HEK293 (cell line): Measurements from ENCODE around the gene SDCBP2.

Experiments
- CTCF ChIA-PET: fragments of 350-600 bp; formaldehyde crosslinking; extraction: SDS; loops from one replicate; lab custom pipeline; 2021; ENCODE audit warnings: antibody characterized with exemption; lab: Yijun Ruan, JAX
- POLR2A ChIA-PET: fragments of 300-600 bp; formaldehyde crosslinking; extraction: SDS; loops from one replicate; lab custom pipeline; 2020; ENCODE audit warnings: antibody characterized with exemption, inconsistent platforms; lab: Yijun Ruan, JAX
- H3K27ac ChIP-seq: fragments of 200-500 bp; sonication (Bioruptor generic); 2 replicates; pipeline ENCODE4 v1.5.1; 2014; ENCODE audit warnings: low read depth, low read length, control low read depth, inconsistent platforms; ENCODE audit errors: extremely low read depth
- H3K36me3 ChIP-seq, 2 experiments: fragments of 200-500 bp in 1 of 2; sonication (Bioruptor generic) in 1 of 2; 1 replicate in 1 of 2; 2 replicates in 1 of 2; pipeline ENCODE4 v1.5.1; 2014 to 2017; ENCODE audit warnings: inconsistent platforms in 2 of 2, low read length in 2 of 2; ENCODE audit not compliant: control insufficient read depth in 2 of 2, insufficient read depth in 1 of 2
- H3K4me1 ChIP-seq: fragments of 200-500 bp; sonication (Bioruptor generic); 2 replicates; pipeline ENCODE4 v1.5.1; 2014; ENCODE audit warnings: mild to moderate bottlenecking, low read length, inconsistent platforms; ENCODE audit not compliant: control insufficient read depth, insufficient read depth
- H3K4me3 ChIP-seq: 2 replicates; pipeline ENCODE4 v1.5.1; 2011; ENCODE audit warnings: low read depth, mild to moderate bottlenecking, control low read depth, low read length, moderate library complexity
- H3K9me3 ChIP-seq: fragments of 200-500 bp; sonication (Bioruptor generic); 2 replicates; pipeline ENCODE4 v1.5.1; 2014; ENCODE audit warnings: low read depth, low read length, inconsistent platforms; ENCODE audit not compliant: control insufficient read depth, insufficient read depth
- ELK4 ChIP-seq: IDR thresholded peaks from 2 replicates; pipeline ENCODE4 v1.6.1; 2011; ENCODE audit warnings: mild to moderate bottlenecking, low read depth, low read length, borderline replicate concordance
- HOXC10 ChIP-seq: sonication (generic); formaldehyde crosslinking; IDR thresholded peaks from 2 replicates; pipeline ENCODE4 v1.8.1; 2023; ENCODE audit warnings: mild to moderate bottlenecking, missing genetic modification reagents
- PBX3 ChIP-seq: sonication (generic); formaldehyde crosslinking; IDR thresholded peaks from 2 replicates; pipeline ENCODE4 v1.8.1; 2022; ENCODE audit warnings: mild to moderate bottlenecking, moderate library complexity, missing genetic modification reagents
- REPIN1 ChIP-seq: fragments of 450-650 bp; formaldehyde crosslinking; IDR thresholded peaks from 2 replicates; pipeline ENCODE4 v1.5.1; 2017; ENCODE audit warnings: missing biosample characterization, missing genetic modification characterization, low read depth
- SALL2 ChIP-seq: fragments of 450-650 bp; formaldehyde crosslinking; IDR thresholded peaks from 2 replicates; pipeline ENCODE4 v1.5.0; 2017; ENCODE audit warnings: missing biosample characterization, mild to moderate bottlenecking, missing genetic modification characterization, borderline replicate concordance
- SP3 ChIP-seq: fragments of 450-650 bp; formaldehyde crosslinking; IDR thresholded peaks from 2 replicates; pipeline ENCODE4 v1.5.1; 2016; ENCODE audit warnings: missing biosample characterization, missing genetic modification characterization
- ZBTB10 ChIP-seq: fragments of 450-650 bp; formaldehyde crosslinking; IDR thresholded peaks from 2 replicates; pipeline ENCODE4 v1.5.1; 2016; ENCODE audit warnings: missing biosample characterization, missing genetic modification characterization
- ZNF10 ChIP-seq: fragments of 450-650 bp; formaldehyde crosslinking; IDR thresholded peaks from 2 replicates; pipeline ENCODE4 v1.5.1; 2017; ENCODE audit warnings: missing biosample characterization, missing genetic modification characterization
- ZNF18 ChIP-seq: fragments of 450-650 bp; formaldehyde crosslinking; IDR thresholded peaks from 2 replicates; pipeline ENCODE4 v1.5.1; 2016; ENCODE audit warnings: missing biosample characterization, missing genetic modification characterization
- ZNF26 ChIP-seq: fragments of 450-650 bp; formaldehyde crosslinking; IDR thresholded peaks from 2 replicates; pipeline ENCODE4 v1.5.1; 2016; ENCODE audit warnings: missing biosample characterization, missing genetic modification characterization
- ZNF302 ChIP-seq: fragments of 450-650 bp; formaldehyde crosslinking; IDR thresholded peaks from 2 replicates; pipeline ENCODE4 v1.5.1; 2016; ENCODE audit warnings: missing biosample characterization, missing genetic modification characterization, low read depth
- ZNF324 ChIP-seq: fragments of 450-650 bp; formaldehyde crosslinking; IDR thresholded peaks from 2 replicates; pipeline ENCODE4 v1.5.1; 2016; ENCODE audit warnings: missing biosample characterization, missing genetic modification characterization
- ZNF555 ChIP-seq: fragments of 450-650 bp; formaldehyde crosslinking; conservative IDR thresholded peaks from 2 replicates; pipeline ENCODE4 v1.5.1; 2017; ENCODE audit warnings: missing biosample characterization, mild to moderate bottlenecking, missing genetic modification characterization, inconsistent platforms
- ZNF610 ChIP-seq: fragments of 450-650 bp; formaldehyde crosslinking; IDR thresholded peaks from 2 replicates; pipeline ENCODE4 v1.5.1; 2016; ENCODE audit warnings: missing biosample characterization, missing genetic modification characterization, borderline replicate concordance

SDCBP2 gene

GRCh38 chr20:1328680-1329330 lies at the start of gene SDCBP2:
Gene SDCBP2 (minus strand): TSS chr20:1329139. CDS start chr20:1320416, 8,723 bp downstream.
- POLR2A ChIA-PET: interaction anchor here (0.6 to 1.0 kb wide), 3 partner anchors 13 to 55 kb away, joined by 3 read pairs; no protein-coding TSS in a partner anchor

More at GRCh38 chr20:1328680-1329330, at the start of gene SDCBP2:
- no peak within 1 kb of the TSS for H3K27ac ChIP-seq
- H3K9me3 ChIP-seq: no peaks in the 10 kb centered on the region
- peaks cover 12 to 47% of the 10 kb centered on the region in 2 experiments; a peak in 2 of 3 replicates for H3K36me3 ChIP-seq
- CTCF ChIA-PET: interaction anchor here (0.5 to 1.3 kb wide), 3 partner anchors 108 to 644 kb away, joined by 3 to 6 read pairs (median 3); no protein-coding TSS in a partner anchor
- peaks cover 23% of the 10 kb centered on the region for H3K4me1 ChIP-seq
- no peak within 1 kb of the TSS for H3K4me3 ChIP-seq
- TF ChIP-seq ZBTB10 (no peak), SP3 (tag by site-specific recombination) (no peak), SALL2 (tag by site-specific recombination) (no peak), ELK4 (no peak), HOXC10 (CRISPR knock-in tag) (no peak), ZNF302 (no peak), REPIN1 (no peak), ZNF10 (tag by site-specific recombination) (no peak), ZNF610 (tag by site-specific recombination) (no peak), ZNF18 (tag by site-specific recombination) (no peak), PBX3 (CRISPR knock-in tag) (no peak), ZNF26 (tag by site-specific recombination) (no peak), ZNF555 (tag by site-specific recombination) (no peak), ZNF324 (tag by site-specific recombination) (no peak)
